HG03045 (cell line): ENCODE measurements around the gene CIAO2A.
"Not testable (repeated sequence)": the region's sequence is repeated elsewhere in the genome, so short reads cannot be mapped to it uniquely, and the experiment has no call there.

ENCODE experiments used
- ATAC-seq: cut with Tn5 transposase; IDR thresholded peaks from one replicate; pipeline ENCODE4 v1.9.1; 2021; ENCODE audit warnings: mild to moderate bottlenecking, moderate library complexity; ENCODE audit not compliant: unreplicated experiment

The CIAO2A gene

DNA sequence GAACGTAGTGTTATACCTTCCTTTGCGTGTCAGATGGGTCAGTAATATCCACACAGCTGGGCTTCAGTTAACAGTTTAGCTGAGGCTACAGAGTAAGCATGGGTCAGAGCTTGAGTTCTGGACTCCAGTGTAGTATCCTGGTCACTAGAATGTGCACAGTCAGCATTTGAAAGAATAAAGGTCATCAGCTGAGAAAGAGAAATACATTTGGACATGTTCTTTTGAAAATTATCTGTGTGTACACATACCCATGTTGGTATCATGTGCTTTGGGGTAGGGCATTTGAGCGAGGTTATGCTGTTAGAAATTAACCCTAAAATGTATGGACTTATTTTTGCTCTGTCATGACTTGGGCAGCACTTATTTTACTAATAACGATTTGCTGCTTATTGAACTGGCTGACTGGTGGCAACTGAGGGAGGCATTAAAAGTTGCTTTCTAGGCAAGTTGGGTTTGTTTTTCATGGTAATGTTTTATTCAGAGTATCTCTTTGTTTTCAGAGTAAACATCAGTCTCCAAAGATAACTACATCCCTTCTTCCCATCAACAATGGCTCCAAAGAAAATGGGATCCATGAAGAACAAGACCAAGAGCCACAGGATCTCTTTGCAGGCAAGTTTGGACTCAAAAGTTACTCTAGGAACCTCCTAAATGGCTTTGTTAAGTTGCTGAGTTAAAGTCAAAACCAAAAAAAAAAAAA is 18.6 kb upstream of the CIAO2A start:
- ATAC-seq = no peak

DNA sequence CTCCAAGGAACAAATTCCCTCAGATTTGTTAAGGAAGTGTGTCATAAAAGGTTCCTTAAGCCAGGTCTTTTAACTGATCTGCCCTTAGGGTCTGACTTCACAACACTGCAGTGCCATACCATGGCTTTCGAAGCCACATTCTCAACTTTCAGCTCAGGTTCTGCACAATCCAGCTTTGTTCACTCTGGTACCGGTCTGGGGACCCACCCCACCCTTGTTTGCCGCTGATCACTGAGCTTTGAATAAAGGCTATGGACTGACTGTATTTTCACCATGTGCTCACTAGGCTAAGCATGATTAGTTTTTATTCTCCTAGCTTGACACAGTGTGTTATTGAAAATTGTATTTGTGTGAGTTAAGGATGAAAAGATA is 18.0 kb upstream of the CIAO2A start:
- ATAC-seq = no peak

DNA sequence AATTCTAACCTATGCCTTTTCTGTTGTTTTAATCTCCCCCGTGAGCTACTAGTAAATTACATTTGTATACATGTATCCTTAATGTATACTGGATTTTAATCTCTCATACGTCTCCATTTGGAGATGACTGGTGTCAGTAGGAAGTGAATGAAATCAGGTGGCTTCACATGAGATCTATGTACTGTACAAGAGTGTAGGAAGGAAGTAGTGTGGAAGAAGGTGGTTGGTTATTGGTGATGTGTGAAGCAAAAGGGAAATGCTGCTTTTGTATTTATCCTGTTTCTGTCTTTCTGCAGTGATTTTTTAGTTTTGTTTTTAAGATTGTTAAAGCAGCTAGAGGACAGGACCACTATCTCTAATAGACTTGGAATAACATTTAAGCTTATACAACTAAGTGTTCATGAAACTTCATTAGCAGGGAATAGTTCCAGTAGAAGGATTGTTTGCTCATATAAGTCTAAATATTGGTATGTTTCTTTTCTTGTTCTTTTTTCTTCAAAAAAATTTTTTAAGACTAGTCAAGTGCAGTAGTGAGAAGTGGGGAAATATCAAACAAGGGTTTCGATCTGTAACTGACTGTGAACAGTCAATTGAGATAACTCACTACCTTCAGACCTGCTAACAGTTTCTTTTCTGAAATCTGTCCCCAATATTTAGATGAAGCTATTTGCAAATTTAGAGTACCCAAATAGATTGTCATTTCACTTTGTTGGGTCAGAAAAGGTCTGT is 17.5 kb upstream of the CIAO2A start:
- no peak for ATAC-seq

DNA sequence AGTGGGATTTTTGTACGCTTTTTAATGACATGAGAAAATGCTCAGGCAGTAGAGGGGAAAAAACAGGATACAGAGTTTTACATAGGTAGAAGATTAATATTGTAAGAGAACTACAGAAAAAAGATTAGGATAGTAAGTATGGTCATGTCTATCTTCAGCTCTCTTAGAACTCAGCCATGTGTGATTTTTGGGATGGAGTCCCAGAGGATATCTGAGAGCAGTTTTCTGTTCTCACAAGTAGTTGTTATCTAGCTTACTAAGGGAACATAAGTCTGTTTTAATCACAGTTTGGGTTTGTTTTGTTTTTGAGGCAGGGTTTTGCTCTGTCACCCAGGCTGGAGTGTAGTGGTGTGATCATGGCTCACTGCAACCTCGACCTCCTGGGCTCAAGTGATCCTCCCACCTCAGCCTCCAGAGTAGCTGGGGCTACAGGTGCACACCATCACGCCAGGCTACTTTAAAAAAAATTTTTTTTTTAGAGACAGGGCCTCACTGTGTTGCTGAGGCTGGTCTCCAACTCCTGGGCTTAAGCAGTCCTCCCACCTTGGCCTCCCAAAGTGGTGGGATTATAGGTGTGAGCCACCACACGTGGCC is 16.6 kb upstream of the CIAO2A start:
- ATAC-seq = not testable (repeated sequence)

DNA sequence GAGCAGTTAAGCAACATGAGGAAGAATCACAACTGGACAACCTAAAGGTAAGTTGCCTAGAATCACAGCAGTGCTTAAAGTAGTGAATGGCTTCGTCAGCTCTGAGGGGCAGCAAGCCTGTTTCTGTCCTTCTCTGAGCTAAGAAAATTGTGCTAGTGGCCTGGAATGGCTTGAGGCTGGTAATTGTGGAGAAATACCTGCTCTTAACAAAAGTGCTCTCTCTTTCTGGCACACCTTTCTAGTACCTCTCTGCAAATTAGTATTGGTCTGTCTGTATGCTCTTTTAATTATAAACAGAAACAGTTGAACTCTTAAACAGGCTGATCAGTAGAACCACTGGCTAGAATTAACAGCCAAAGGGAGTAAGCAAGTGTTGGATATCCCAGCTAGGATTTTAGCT is 13.7 kb upstream of the CIAO2A start:
- ATAC-seq = no peak

DNA sequence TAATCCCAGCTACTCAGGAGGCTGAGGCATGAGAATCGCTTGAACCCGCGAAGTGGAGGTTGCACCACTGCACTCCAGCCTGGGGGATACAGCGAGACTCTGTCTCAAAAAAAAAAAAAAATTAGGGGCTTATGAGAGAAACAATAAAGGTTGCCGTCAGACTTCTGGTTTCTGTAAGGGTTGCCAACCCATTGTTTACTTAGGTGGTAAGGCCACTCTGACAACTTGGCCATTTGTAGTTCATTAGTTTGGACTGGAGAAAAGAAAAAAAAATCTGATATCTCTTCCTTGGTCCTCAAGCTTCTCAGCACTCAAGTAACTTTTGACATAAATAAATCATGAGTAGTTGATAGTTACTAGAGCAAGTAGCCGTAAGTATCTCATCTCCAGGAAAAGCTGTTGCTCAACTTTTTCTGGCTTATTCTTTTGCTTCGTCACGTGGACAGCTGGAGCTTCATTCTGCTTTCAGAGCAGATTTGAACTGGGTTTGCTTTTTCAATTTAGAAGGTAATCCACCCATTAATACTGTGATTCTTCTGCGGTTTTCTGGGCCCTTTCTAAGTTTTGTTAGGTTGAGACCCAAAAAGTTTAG is 11.6 kb upstream of the CIAO2A start:
- no peak for ATAC-seq

DNA sequence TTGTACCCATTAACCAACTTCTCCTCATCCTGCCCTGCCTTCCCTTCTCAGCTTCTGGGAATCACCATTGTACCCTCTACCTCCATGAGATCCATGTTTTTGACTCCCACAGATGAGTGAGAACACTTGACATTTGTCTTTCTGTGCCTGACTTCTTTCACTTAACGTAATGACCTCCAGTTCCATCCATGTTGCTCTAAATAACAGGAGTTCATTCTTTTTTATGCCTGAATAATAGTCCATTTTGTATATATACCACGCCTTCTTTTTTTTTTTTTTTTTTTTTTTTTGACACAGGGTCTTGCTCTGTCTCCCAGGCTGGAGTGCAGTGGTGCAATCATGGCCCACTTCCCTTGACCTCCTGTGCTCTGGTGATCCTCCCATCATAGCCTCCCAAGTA is 8.9 kb upstream of the CIAO2A start:
- ATAC-seq = no peak

DNA sequence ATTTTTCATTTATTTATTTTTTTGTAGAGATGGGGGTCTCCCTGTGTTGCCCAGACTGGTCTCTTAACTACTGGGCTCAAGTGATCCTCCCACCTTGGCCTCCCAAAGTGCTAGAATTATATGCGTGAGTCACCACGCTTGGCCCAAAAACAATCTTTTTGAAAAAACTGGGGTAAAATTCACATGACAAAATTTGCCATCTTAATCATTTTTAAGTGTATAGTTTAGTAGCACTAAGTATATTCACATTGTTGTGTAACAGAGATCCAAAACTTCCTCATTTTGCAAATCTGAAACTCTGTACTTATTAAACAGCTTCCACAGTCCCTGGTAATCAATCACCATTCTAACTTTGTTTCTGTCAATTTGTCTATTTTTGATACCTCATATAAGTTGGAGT is 7.3 kb upstream of the CIAO2A start:
- ATAC-seq = no peak

DNA sequence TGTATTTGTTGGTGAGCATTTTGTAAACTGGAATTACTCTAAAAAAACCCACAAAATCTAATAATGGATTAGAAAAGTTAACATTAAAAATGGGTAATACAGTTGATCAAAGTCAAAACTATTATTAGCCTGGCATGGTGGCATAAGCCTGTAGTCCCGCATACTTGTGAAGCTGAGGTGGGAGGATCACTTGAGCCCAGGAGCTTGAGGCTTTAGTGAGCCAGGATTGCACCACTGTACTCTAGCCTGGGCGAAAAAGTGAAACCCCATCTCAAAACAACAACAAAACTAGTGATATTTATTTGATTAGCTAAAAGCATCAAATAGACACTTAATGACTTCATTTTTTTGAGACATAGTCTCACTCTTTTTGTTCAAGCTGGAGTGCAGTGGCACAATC is 5.7 kb upstream of the CIAO2A start:
- ATAC-seq = no peak

DNA sequence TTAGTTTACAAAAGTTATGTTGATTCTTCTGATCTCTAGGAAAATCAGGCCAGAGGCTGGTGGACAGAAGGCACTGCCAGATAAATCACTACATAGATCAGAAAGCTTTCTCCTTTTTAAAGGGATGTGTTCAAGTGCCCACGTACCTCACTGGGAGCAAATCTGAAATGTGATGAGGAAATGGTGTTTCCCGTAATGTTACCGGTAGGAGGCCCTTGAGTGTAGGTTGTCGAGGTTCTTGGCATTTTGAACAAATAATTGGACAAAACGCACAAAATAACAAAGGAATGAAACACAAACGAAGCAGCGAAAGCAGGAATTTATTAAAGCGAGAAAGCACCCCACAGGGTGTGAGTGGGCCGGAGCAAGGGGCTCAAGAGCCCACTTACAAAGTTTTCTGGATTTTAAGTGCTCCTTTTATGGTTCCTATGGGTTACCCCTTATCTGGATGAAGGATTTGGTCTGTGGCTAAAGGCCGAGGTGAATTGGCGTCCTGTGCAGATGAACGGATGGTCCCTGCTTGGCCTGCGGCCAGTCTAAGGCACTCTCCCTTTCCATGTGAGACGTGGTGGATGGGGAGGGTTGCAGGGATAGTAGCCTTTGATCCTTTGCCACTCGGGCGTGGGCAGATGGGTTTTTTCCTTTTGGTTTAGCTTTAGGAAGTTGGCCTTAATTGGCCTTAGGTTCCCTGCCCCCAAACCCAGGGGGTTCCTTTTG is 3.2 kb upstream of the CIAO2A start:
- ATAC-seq = no peak

DNA sequence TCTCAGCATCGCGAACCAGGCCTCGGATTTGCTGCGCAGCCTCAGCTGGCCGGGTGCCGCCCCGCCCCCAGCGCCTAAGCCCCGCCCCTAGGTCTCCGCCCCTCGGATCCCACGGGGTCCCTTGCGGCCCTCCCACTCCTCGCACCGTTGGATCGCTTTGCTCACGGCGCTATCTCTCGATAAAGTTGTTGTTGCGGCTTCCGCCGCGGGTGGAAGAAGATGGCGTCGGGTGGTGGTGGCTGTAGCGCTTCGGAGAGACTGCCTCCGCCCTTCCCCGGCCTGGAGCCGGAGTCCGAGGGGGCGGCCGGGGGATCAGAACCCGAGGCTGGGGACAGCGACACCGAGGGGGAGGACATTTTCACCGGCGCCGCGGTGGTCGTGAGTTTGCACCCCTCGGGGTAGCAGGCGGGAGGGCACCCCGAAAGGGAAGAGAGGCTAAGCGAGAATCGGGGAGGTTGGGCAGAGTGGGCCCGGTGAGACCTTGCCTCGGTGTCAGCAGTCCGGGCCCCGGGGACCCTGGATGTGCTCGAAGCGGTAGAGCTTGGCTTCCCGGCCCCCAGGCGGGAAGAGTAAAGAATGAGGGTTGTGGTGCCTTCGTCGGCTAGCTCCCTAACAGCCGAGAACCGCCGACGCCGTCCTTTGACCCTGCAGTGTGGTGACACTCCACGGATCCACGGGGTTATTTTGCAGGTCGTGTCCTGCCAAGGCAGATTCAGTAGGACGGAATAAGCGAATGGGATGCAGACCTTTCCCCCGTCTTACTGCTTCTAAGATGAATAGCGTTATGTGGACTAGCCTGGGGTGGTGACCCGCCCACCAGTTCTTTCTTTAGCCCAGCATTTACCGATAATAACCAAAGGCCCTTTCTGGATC is 2.4 kb upstream of the CIAO2A start, which contains the start of gene SNX1:
Gene SNX1 (plus strand): TSS at position 188 of the 873 bp plus-strand sequence. CDS start 32 bp downstream, at position 220.
- peak; percentile 36 for ATAC-seq

DNA sequence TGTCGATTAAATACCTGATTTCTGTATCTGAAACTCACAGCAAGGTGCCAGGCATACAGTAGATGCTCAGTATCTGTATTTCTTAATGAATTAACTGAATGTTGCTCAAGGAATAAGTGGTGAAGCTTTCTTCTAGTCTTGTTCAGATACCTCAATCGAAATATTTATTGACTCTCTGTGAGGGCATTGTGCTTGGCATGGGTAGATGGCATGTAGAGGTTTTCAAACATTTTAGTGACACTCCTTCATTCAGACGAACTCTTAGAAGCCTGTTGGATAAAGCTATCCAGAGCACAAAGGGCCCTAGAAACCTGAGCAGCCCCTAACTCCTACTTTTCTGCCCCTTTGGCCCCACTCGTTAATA is 1.8 kb upstream of the CIAO2A start:
- ATAC-seq = no peak

DNA sequence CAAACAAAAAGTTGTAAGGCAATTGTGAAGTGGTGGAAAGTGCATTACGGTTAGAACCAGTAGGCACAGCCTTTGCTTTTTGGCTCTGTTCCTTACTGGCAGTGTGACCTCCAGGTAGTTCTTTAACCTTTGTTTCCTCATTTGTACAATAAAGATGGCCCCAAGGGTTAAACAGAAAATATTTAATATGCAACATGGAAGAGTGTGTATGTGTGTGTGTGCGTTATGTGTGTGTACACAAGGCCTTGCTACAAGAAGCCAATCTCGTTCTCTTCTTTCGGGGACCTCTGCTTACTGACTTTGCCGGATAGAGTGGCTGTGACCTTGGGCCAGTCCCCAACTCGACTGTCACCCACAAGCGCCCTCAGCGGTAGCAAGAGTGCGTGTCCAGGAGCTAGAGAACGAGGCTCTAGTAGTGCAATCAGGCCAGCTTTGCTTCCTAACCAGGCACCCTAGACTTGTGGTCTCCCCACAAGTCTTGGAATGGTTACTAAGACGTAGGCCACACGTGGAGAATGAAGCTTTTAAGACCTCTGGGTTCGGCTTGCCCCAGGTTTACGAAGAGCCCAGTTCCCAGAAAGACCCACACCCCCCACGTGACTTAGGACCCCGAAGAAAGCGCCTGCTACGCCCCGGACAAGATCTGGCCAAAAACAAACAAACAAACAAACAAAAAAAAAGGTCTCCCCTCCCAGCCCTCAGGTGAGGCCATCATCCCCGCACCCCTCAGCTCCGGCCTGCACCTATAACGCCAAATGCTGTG is 593 bp downstream of the CIAO2A start:
- peak; percentile 28 for ATAC-seq

DNA sequence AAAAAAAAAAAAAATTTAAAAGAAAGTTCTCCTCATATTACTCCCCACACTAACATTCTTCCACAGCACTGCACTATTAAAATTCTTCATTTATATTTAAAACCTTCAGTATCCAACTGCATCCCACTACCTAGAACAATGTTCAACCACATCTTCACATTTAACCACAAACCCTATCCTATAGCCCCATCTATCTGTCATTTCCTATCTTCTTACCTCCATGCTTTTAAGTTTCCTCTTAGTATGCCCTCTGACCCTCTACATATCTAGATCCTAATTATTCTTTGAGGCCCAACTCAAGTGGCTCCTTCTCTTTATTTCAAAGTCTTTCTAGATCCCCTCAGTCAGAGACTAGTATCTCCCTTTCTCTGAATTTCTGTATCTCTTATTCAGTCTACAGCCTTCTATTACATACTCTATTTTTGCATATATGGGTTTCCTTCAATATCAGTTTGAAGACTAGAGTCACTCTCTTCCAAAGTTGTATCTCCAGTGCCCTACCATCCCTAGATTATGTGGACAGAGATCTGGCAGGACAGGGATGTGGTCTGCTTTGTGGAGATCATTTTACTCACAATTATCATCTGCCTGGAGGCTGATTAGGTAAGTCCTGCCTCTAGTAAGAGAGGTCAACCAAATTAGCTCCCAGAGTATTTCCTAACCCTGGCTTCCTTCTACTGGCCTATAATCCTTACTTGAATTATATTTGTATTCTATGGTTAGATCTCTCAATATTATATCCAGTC is 1.4 kb downstream of the CIAO2A start:
- ATAC-seq = no peak

DNA sequence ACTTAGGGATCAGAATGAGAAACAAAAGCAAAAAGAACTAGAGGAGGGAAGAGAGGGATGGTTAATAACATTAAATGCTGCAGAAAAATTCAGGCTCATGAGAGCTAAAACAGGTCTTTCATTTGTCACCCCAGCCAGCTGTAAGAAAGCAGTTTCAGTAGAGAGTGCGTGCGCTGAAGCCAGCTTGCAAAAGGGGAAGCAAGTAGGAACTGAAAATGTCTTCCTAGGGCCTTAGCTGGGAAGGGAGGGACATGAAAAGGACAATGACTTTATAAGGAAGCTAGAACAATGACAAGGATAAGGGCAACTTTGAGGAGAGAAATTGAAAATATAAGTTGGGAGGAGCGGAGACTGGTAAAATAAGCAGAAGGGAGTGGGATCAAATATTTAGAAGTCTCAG is 3.1 kb downstream of the CIAO2A start:
- no peak for ATAC-seq

DNA sequence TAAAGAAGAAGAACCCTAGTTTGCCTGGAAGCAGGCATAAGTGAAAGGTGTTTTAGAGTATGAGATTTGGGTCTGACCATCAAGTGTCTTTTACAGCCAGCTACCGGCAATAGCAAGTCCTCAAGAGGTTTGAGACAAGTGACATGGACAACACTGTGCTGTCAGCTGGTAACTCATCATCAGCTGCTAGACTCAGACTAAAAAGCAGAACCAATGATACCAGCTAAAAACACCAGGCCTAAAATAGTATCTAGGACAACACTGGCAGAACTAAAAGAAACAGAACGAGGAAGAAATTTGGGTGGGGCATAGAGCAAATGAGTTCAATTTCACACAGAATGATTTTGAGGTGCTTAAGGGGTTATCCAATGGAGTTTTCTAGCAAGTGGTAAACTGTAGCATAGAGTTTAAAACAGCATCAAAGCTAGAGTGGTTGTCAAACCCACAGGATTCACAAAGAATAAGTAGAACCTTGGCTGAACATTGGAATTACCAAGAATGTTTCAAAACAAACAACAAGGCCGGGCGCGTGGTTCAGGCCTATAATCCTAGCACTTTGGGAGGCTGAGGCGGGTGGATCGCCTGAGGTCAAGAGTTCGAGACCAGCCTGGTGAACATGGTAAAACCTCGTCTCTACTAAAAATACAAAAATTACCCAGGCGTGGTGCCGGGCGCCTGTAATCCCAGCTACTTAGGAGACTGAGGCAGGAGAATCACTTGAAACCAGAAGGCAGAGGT is 3.9 kb downstream of the CIAO2A start:
- ATAC-seq = no peak

DNA sequence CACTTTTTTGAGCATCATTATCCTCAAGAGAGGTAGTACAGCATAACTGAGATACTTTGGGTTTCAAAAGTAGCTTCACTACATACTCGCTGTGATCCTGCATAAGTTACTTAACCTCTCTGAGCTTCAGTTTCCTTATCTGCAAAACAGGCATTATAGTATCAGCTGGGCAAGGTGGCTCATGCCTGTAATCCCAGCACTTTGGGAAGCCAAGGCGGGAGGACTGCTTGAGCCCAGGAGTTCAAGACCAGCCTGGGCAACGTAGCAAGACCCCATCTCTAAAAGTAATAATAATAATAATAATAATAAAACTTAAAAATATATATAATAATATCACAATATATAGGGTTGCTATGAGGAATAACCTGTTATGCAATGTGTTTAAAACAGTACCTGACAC is 10.9 kb downstream of the CIAO2A start:
- ATAC-seq = no peak

DNA sequence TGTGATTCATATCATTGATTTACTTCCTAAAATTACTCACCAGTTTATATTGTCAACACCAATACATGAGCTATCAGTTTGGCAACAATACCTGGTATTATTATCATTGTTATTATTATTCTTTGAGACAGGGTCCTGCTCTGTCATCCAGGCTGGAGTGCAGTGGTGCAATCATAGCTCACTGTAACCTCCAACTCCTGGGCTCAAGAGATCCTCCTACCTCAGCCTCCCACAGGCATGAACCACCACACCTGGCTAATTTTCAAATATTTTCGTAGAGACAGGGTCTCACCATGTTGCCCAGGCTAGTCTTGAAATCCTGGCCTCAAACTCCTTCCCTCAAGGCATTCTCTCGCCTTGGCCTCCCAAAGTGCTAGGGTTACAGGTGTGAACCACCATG is 20.1 kb downstream of the CIAO2A start:
- not testable (repeated sequence) for ATAC-seq
